GM12801 (cell line): Measurements from ENCODE around the gene PAM16.

Experiments
- TF ChIP-seq, protein P1 (sequence below): IDR thresholded peaks from one replicate; pipeline ENCODE4 v1.5.1; 2011; ENCODE audit warnings: control low read depth; ENCODE audit not compliant: insufficient read length; ENCODE audit errors: extremely low read depth

PAM16 gene

DNA sequence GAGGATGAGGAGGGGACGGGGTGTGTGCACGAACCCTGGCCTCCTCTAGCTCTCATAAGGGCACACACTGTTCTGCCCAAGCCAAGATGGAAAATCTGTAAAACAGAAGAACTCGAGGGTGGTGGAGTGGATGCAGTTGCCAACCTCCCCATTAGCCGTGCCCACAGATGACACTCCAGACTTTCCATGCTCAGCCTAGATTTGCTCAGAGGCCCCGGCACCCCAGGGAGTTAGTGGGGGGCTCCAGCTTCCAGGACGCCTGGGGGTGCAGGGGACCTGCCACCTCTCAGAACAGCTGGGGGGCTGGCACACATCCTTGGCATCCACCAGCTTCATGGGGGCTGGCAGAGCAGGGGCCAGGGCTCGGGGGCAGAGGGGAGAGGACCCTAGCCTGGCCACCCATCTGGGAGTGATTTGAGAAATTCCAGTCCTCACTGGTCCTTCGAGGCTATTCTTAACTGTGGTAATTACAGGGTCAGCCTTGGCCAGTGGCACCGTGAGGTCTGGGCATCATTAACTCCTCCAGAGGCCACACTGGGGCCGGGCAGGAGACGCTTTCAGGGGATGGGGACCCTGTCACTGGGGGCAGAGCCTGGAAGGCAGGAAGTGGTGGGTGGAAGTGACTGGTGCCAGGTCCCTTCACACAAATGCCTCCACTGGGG, 34.8 kb upstream of the PAM16 start:
- TF ChIP-seq, protein P1, sequence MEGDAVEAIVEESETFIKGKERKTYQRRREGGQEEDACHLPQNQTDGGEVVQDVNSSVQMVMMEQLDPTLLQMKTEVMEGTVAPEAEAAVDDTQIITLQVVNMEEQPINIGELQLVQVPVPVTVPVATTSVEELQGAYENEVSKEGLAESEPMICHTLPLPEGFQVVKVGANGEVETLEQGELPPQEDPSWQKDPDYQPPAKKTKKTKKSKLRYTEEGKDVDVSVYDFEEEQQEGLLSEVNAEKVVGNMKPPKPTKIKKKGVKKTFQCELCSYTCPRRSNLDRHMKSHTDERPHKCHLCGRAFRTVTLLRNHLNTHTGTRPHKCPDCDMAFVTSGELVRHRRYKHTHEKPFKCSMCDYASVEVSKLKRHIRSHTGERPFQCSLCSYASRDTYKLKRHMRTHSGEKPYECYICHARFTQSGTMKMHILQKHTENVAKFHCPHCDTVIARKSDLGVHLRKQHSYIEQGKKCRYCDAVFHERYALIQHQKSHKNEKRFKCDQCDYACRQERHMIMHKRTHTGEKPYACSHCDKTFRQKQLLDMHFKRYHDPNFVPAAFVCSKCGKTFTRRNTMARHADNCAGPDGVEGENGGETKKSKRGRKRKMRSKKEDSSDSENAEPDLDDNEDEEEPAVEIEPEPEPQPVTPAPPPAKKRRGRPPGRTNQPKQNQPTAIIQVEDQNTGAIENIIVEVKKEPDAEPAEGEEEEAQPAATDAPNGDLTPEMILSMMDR, result no peak

DNA sequence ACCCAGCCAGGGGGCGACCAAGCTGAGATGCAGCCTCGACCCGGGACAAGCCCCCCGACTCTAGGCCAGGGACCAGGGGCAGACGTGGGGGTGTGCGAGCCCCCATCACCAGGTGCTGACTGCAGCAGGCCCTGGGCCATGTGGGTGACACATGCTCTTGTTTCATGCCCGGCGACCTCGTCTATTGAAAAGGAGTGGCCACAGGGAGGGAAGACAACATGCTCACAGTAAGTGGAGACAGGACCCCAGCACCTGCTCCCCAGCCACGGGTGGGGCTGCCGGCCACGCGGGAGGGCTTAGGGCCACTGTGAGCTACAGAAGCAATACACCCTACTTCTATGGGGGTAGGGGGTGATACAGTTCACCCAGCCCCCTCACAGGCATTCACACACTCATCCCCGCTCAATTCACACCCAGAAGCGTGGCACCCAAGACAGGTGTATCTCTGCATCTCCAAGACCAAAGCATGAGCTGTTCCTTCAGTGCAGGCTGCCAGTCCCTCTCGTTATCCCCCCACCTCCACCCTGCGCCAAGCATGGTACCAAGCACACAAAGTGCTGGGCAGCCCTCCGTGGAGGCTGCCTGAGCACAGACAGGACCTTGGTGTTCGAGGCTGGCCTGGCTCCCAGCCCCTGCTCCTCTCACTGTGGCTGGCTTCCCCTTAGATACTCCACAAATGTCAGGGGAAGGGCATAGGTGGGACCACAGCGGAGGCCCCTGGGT, 34.1 kb upstream of the PAM16 start:
- TF ChIP-seq, protein P1, result no peak

DNA sequence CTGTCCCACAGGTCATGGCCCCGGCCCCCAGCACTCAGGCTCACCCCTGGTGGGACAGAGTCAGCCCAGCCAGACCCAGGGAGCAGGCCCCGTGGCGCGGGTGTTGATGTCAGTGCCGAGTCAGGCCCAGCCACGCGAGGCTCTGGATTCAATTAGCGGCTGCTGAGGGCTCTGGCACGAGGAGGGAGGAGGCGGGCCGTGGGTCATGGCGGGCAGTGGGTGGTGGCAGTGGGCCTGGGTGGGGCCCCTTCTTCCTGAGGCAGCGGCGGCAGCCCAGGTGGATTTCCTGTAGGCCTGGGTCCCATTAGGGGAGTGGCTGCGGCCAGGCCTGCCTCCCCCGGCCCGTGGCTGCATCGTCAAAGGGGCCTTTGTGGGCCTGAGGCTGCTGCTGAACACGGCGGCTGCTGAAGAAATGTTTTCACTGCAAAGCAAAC, 33.4 kb upstream of the PAM16 start:
- TF ChIP-seq, protein P1, result no peak

DNA sequence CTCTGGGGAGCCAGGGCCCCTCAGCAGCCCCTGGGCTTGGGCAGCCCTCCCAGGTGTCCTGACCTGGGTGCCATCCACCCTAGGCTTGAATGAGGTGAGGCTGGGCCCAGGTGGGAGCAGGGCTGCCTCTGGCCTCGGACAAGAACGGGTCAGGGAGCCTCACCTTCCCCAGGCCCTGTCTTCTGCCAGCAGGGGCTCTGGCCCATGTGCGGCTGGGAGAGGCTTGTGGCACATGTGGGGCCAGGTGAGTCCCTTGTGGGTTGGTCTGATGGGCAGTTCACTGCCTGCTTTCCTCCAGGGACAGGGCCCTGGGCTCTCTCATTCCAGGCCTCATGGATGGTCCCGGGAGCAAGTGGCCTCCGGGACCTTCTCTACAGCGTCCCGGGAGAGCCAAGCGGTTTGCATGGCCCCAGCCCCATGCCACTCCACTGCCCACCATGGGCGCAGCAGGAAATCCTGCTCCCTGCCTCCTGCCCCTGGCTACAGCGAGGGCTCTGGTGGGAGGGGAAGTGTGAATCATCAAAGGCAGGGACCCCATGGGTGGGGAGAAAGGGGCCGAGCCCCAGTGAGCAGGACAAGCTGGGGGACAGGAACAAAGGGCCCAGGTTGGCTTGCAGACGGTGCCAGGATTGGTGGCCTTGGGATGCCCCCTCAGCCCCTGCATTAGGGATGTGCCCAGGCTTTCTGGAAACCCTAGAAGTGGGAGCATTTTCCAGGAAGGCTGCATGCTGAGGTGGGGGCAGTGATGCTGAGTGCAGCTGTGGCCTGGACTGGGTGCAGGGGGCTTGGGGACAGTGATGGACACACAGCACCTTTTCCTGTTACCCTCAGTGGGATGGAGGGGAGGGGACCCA, 32.7 kb upstream of the PAM16 start:
- TF ChIP-seq, protein P1, result no peak

DNA sequence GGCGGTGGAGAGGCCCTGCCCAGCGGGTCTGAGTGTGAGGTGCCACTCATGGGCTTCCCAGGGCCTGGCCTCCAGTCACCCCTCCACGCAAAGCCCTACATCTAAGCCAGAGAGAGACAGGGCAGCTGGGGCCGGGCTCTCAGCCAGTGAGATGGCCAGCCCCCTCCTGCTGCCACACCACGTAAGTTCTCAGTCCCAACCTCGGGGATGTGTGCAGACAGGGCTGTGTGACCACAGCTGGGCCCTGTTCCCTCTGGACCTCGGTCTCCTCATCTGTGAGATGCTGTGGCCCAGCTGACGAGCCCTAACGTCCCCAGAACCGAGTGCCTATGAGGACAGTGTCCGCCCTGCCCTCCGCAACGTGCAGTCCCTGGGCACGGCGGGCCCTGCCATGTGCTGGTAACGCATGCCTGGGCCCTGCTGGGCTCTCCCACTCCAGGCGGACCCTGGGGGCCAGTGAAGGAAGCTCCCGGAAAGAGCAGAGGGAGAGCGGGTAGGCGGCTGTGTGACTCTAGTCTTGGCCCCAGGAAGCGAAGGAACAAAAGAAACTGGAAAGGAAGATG, 31.8 kb upstream of the PAM16 start:
- TF ChIP-seq, protein P1, result no peak

DNA sequence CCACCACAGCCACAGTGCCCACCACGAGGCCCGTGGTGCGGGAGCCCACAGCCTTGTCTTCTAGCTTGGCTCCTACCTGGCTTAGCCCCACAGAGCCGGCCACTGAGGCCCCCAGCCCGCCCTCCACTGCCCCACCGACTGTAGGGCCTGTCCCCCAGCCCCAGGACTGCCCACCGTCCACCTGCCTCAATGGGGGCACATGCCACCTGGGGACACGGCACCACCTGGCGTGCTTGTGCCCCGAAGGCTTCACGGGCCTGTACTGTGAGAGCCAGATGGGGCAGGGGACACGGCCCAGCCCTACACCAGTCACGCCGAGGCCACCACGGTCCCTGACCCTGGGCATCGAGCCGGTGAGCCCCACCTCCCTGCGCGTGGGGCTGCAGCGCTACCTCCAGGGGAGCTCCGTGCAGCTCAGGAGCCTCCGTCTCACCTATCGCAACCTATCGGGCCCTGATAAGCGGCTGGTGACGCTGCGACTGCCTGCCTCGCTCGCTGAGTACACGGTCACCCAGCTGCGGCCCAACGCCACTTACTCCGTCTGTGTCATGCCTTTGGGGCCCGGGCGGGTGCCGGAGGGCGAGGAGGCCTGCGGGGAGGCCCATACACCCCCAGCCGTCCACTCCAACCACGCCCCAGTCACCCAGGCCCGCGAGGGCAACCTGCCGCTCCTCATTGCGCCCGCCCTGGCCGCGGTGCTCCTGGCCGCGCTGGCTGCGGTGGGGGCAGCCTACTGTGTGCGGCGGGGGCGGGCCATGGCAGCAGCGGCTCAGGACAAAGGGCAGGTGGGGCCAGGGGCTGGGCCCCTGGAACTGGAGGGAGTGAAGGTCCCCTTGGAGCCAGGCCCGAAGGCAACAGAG, 31.0 kb upstream of the PAM16 start:
- TF ChIP-seq, protein P1, result no peak
